IMR-90 (cell line): ENCODE data around the gene GPC6. TPM values are rescaled to one million over a fixed set of nuclear protein-coding genes. Genes with fewer than 3 reads are reported as not detected.
A peak's percentile ranks its signal among the peaks of the same experiment; 100 is the strongest.

Experiments
- ATAC-seq: fragments of 200-7000 bp; cut with Tn5 transposase; 2 replicates; pipeline ENCODE4 v1.9.1; 2020; ENCODE audit warnings: low read depth, mild to moderate bottlenecking, moderate library complexity
- BruUV-seq: library from RNA; stranded (reverse); fragments of 400-500 nt; replicated peaks from 2 replicates; lab custom pipeline; 2021; lab: Mats Ljungman, UMichigan
- CTCF ChIA-PET: fragments of 300-600 bp; formaldehyde crosslinking; extraction: SDS; loops from one replicate; lab custom pipeline; 2021; ENCODE audit warnings: antibody characterized with exemption; lab: Yijun Ruan, JAX
- POLR2A ChIA-PET: fragments of 300-600 bp; sonication (Branson Sonifier 250); formaldehyde crosslinking; loops from one replicate; lab custom pipeline; 2022; ENCODE audit warnings: antibody characterized with exemption; ENCODE audit not compliant: unreplicated experiment; lab: Charles Lee
- DNase-seq: peaks from one replicate; pipeline ENCODE4 v3.0.0; 2013
- H2AFZ ChIP-seq: replicated peaks from 2 replicates; pipeline ENCODE3; 2013; ENCODE audit warnings: low read length, mild to moderate bottlenecking; ENCODE audit not compliant: poor library complexity
- H2AK5ac ChIP-seq: 2 replicates; pipeline ENCODE4 v1.6.1; 2013; ENCODE audit warnings: low read depth, low read length, inconsistent platforms
- H2AK9ac ChIP-seq: replicated peaks from 2 replicates; pipeline ENCODE3; 2013; ENCODE audit warnings: mild to moderate bottlenecking, low read depth, low read length, moderate library complexity; ENCODE audit not compliant: poor library complexity
- H2BK120ac ChIP-seq: 2 replicates; pipeline ENCODE4 v1.6.1; 2013; ENCODE audit warnings: low read depth, low read length, inconsistent platforms
- H2BK15ac ChIP-seq: 3 replicates; pipeline ENCODE4 v1.6.1; 2013; ENCODE audit warnings: low read depth, low read length, inconsistent platforms
- H2BK20ac ChIP-seq: 2 replicates; pipeline ENCODE4 v1.6.1; 2013; ENCODE audit warnings: low read depth, mild to moderate bottlenecking, inconsistent platforms, low read length, moderate library complexity
- H2BK5ac ChIP-seq: 2 replicates; pipeline ENCODE4 v1.6.1; 2013; ENCODE audit warnings: mild to moderate bottlenecking, low read depth, low read length, inconsistent platforms; ENCODE audit not compliant: poor library complexity, severe bottlenecking
- H3K14ac ChIP-seq: replicated peaks from 2 replicates; pipeline ENCODE4 v1.6.1; 2013; ENCODE audit warnings: low read depth, low read length, inconsistent platforms
- H3K18ac ChIP-seq: 2 replicates; pipeline ENCODE4 v1.6.1; 2013; ENCODE audit warnings: low read depth, low read length, control low read depth
- H3K23ac ChIP-seq: 2 replicates; pipeline ENCODE4 v1.6.1; 2013; ENCODE audit warnings: low read depth, low read length, inconsistent platforms
- H3K27ac ChIP-seq: 2 replicates; pipeline ENCODE4 v1.5.1; 2013; ENCODE audit warnings: mild to moderate bottlenecking, control low read depth, low read length; ENCODE audit not compliant: insufficient read depth
- H3K27me3 ChIP-seq: 2 replicates; pipeline ENCODE4 v1.6.1; 2013; ENCODE audit warnings: low read length; ENCODE audit not compliant: control insufficient read depth, insufficient read depth
- H3K36me3 ChIP-seq: 2 replicates; pipeline ENCODE4 v1.6.1; 2013; ENCODE audit warnings: low read length, mixed read lengths; ENCODE audit not compliant: control insufficient read depth, insufficient read depth
- H3K4ac ChIP-seq: 2 replicates; pipeline ENCODE4 v1.6.1; 2013; ENCODE audit warnings: low read depth, low read length, inconsistent platforms
- H3K4me1 ChIP-seq: 2 replicates; pipeline ENCODE4 v1.6.1; 2013; ENCODE audit warnings: low read length, mixed read lengths; ENCODE audit not compliant: control insufficient read depth, insufficient read depth
- H3K4me2 ChIP-seq: 2 replicates; pipeline ENCODE4 v1.6.1; 2013; ENCODE audit warnings: low read depth, mild to moderate bottlenecking, control low read depth, low read length, moderate library complexity
- H3K4me3 ChIP-seq: 2 replicates; pipeline ENCODE4 v1.5.1; 2013; ENCODE audit warnings: low read depth, mild to moderate bottlenecking, control low read depth, low read length, moderate library complexity; ENCODE audit not compliant: insufficient read depth
- H3K56ac ChIP-seq: 2 replicates; pipeline ENCODE4 v1.6.1; 2013; ENCODE audit warnings: low read length, inconsistent platforms; ENCODE audit not compliant: insufficient read depth; ENCODE audit errors: extremely low read depth
- H3K79me1 ChIP-seq, 2 experiments: 2 replicates each; pipeline ENCODE4 v1.6.1; 2013; ENCODE audit warnings: low read length in 2 of 2, inconsistent platforms in 1 of 2, low read depth in 1 of 2
- H3K9ac ChIP-seq: 2 replicates; pipeline ENCODE4 v1.6.1; 2013; ENCODE audit warnings: low read depth, low read length, control low read depth
- H3K9me1 ChIP-seq: 2 replicates; pipeline ENCODE4 v1.6.1; 2013; ENCODE audit warnings: low read length, inconsistent platforms; ENCODE audit not compliant: insufficient read depth
- H3K9me3 ChIP-seq: 2 replicates; pipeline ENCODE4 v1.6.1; 2013; ENCODE audit warnings: low read length; ENCODE audit not compliant: control insufficient read depth, insufficient read depth
- H4K20me1 ChIP-seq: 2 replicates; pipeline ENCODE4 v1.6.1; 2013; ENCODE audit warnings: low read length, inconsistent platforms; ENCODE audit not compliant: insufficient read depth
- H4K5ac ChIP-seq: 2 replicates; pipeline ENCODE4 v1.6.1; 2013; ENCODE audit warnings: mild to moderate bottlenecking, low read depth, low read length, control low read depth
- H4K8ac ChIP-seq, 2 experiments: 2 replicates each; pipeline ENCODE4 v1.6.1; 2013; ENCODE audit warnings: low read depth in 2 of 2, low read length in 2 of 2, control low read depth in 1 of 2, inconsistent platforms in 1 of 2
- H4K91ac ChIP-seq: 2 replicates; pipeline ENCODE4 v1.6.1; 2013; ENCODE audit warnings: low read depth, low read length, inconsistent platforms; ENCODE audit not compliant: insufficient read depth
- BHLHE40 ChIP-seq: fragments of 150-350 bp; IDR thresholded peaks from 2 replicates; pipeline ENCODE4 v1.6.1; 2016; ENCODE audit warnings: mild to moderate bottlenecking, low read depth, low read length
- CEBPB ChIP-seq: IDR thresholded peaks from 2 replicates; pipeline ENCODE4 v1.6.1; 2012; ENCODE audit warnings: low read depth, low read length, improper control_type of control experiment
- CHD1 ChIP-seq: IDR thresholded peaks from 2 replicates; pipeline ENCODE4 v1.6.1; 2012; ENCODE audit warnings: low read depth, low read length, improper control_type of control experiment
- FOS ChIP-seq: fragments of 150-350 bp; IDR thresholded peaks from 2 replicates; pipeline ENCODE4 v1.6.1; 2016; ENCODE audit warnings: low read depth, low read length
- MAFK ChIP-seq: IDR thresholded peaks from 2 replicates; pipeline ENCODE4 v1.6.1; 2012; ENCODE audit warnings: low read depth, low read length, improper control_type of control experiment
- MAZ ChIP-seq: IDR thresholded peaks from 2 replicates; pipeline ENCODE4 v1.6.1; 2012; ENCODE audit warnings: low read depth, mild to moderate bottlenecking, low read length, improper control_type of control experiment, moderate library complexity, borderline replicate concordance
- MXI1 ChIP-seq: IDR thresholded peaks from 2 replicates; pipeline ENCODE4 v1.6.1; 2012; ENCODE audit warnings: low read depth, mild to moderate bottlenecking, low read length, moderate library complexity, borderline replicate concordance
- NFE2L2 ChIP-seq: fragments of 150-350 bp; IDR thresholded peaks from 2 replicates; pipeline ENCODE4 v1.6.1; 2016; ENCODE audit warnings: low read depth, mild to moderate bottlenecking, low read length
- POLR2A ChIP-seq: IDR thresholded peaks from 2 replicates; pipeline ENCODE4 v1.6.1; 2012; ENCODE audit warnings: mild to moderate bottlenecking, low read depth, low read length
- RAD21 ChIP-seq: IDR thresholded peaks from 2 replicates; pipeline ENCODE4 v1.6.1; 2012; ENCODE audit warnings: low read length, improper control_type of control experiment
- RCOR1 ChIP-seq: IDR thresholded peaks from 2 replicates; pipeline ENCODE4 v1.6.1; 2012; ENCODE audit warnings: mild to moderate bottlenecking, low read length, improper control_type of control experiment; ENCODE audit not compliant: insufficient replicate concordance
- RFX5 ChIP-seq: IDR thresholded peaks from 2 replicates; pipeline ENCODE4 v1.8.0; 2012; ENCODE audit warnings: low read depth, mild to moderate bottlenecking, low read length, moderate library complexity
- SMC3 ChIP-seq: fragments of 150-350 bp; IDR thresholded peaks from 2 replicates; pipeline ENCODE4 v1.6.1; 2016; ENCODE audit warnings: low read depth, mild to moderate bottlenecking, antibody characterized with exemption, low read length, moderate library complexity
- WGBS, 2 experiments: methylation state at CpG; one replicate each; pipeline versions ENCODE4 v1.1.5 to v1.1.7; 2013; ENCODE audit warnings: missing lambda C conversion rate in 2 of 2; ENCODE audit not compliant: insufficient read length in 1 of 2; ENCODE audit errors: extremely low coverage in 2 of 2; 5-methylcytosine and 5-hydroxymethylcytosine counted together
- dilution Hi-C: fragments of 300-500 bp; cut with HindIII; formaldehyde crosslinking; loops from one replicate; pipeline ENCODE4 v1.14.3; 2018; ENCODE audit warnings: low sequenced_read_pairs; ENCODE audit not compliant: unreplicated experiment
- in situ Hi-C: fragments of 300-500 bp; cut with MboI; formaldehyde crosslinking; loops from 3 replicates; pipeline ENCODE4 v1.14.3; 2019; ENCODE audit warnings: low sequenced_read_pairs, inconsistent platforms, mixed read lengths
- intact Hi-C: fragments of 100-400 bp; cut with micrococcal nuclease; formaldehyde crosslinking; loops from 2 replicates; pipeline ENCODE4 v1.10.0; 2022
- polyA plus RNA-seq, 3 experiments: library from polyadenylated mRNA; depleted of rRNA; stranded (reverse); fragments of >200 nt; gene quantifications; 2 replicates each; pipeline ENCODE4 v1.2.3, GENCODE V29; 2012; ENCODE audit warnings: low replicate concordance in 1 of 3
- total RNA-seq: library from RNA; depleted of rRNA; stranded (reverse); fragments of >200 nt; gene quantifications from 2 replicates; pipeline ENCODE4 v1.2.3, GENCODE V29; 2012
- TF ChIP-seq, protein P1 (sequence below): conservative IDR thresholded peaks from 2 replicates; pipeline ENCODE4 v1.5.1; 2012; ENCODE audit warnings: mild to moderate bottlenecking, low read depth, low read length, improper control_type of control experiment
- TF ChIP-seq, protein P2 (sequence below): fragments of 150-350 bp; IDR thresholded peaks from 2 replicates; pipeline ENCODE4 v1.6.1; 2017; ENCODE audit warnings: mild to moderate bottlenecking, antibody characterized with exemption, low read length, low read depth
- TF ChIP-seq, protein P3 (sequence below): fragments of 150-350 bp; IDR thresholded peaks from 2 replicates; pipeline ENCODE4 v1.6.1; 2016; ENCODE audit warnings: low read depth, mild to moderate bottlenecking, low read length, moderate library complexity, borderline replicate concordance

Gene GPC6
- total and polyA plus RNA-seq, 2 of the 4 experiments (the other 2 are of a cell fraction): 14.9 to 39.4 TPM

DNA sequence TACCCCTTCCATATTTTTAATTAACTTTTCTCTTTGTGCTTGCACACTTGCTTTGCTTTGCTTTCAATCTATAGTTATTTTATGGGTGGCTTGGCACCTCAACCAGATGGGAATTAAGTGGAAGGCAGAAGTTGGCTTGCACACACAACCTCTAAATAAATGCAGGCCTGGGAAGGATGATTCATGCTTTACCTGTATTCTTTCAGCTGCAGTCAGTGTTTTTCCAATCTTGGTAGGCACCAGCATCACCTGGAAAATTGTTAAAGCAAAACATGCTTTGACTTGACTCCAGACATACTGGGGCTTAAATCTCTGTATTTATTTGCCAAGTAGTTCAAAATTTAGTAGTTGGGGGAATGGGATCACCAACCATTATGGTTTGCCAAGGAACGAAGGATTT, 543.0 kb downstream of the GPC6 start:
- H4K5ac ChIP-seq: peak overlapping the region; percentile 54; the same call in 1 of the 2 replicates
- ChIA-PET POLR2A (no interaction called here), CTCF (no interaction called here)
- H2BK15ac ChIP-seq: no peak overlapping the region
- intact Hi-C loops (loop anchor here (10.0 kb wide), 1 partner anchor 925 kb away; no protein-coding TSS in a partner anchor), in situ Hi-C loops (no loop called here), dilution Hi-C loops (no loop called here)
- no peak overlapping the region for H2AK5ac ChIP-seq
- TF ChIP-seq SMC3 (no peak), RCOR1 (no peak), RFX5 (no peak), BHLHE40 (no peak), MAFK (no peak), MAZ (no peak), NFE2L2 (no peak), MXI1 (no peak), CHD1 (no peak), RAD21 (no peak), CEBPB (no peak), FOS (no peak), POLR2A (no peak)
- TF ChIP-seq, protein P1, sequence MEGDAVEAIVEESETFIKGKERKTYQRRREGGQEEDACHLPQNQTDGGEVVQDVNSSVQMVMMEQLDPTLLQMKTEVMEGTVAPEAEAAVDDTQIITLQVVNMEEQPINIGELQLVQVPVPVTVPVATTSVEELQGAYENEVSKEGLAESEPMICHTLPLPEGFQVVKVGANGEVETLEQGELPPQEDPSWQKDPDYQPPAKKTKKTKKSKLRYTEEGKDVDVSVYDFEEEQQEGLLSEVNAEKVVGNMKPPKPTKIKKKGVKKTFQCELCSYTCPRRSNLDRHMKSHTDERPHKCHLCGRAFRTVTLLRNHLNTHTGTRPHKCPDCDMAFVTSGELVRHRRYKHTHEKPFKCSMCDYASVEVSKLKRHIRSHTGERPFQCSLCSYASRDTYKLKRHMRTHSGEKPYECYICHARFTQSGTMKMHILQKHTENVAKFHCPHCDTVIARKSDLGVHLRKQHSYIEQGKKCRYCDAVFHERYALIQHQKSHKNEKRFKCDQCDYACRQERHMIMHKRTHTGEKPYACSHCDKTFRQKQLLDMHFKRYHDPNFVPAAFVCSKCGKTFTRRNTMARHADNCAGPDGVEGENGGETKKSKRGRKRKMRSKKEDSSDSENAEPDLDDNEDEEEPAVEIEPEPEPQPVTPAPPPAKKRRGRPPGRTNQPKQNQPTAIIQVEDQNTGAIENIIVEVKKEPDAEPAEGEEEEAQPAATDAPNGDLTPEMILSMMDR: no peak
- TF ChIP-seq, protein P2, sequence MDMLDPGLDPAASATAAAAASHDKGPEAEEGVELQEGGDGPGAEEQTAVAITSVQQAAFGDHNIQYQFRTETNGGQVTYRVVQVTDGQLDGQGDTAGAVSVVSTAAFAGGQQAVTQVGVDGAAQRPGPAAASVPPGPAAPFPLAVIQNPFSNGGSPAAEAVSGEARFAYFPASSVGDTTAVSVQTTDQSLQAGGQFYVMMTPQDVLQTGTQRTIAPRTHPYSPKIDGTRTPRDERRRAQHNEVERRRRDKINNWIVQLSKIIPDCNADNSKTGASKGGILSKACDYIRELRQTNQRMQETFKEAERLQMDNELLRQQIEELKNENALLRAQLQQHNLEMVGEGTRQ: no peak
- TF ChIP-seq, protein P3, sequence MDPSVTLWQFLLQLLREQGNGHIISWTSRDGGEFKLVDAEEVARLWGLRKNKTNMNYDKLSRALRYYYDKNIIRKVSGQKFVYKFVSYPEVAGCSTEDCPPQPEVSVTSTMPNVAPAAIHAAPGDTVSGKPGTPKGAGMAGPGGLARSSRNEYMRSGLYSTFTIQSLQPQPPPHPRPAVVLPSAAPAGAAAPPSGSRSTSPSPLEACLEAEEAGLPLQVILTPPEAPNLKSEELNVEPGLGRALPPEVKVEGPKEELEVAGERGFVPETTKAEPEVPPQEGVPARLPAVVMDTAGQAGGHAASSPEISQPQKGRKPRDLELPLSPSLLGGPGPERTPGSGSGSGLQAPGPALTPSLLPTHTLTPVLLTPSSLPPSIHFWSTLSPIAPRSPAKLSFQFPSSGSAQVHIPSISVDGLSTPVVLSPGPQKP: no peak
- no peak for DNase-seq
- H2AFZ ChIP-seq: no peak overlapping the region
- H4K20me1 ChIP-seq: no peaks in the 10 kb centered on the region
- ATAC-seq: no peak
- no peak overlapping the region for H4K91ac ChIP-seq
- no peak overlapping the region for H4K8ac ChIP-seq
- H3K36me3 ChIP-seq: no peaks in the 10 kb centered on the region
- no peak overlapping the region for H3K27ac ChIP-seq
- H3K9ac ChIP-seq: no peak overlapping the region
- no peak overlapping the region for H2AK9ac ChIP-seq
- no CpG with 5 or more reads among the region's 1 CpG for WGBS, 2 experiments
- no peaks in the 10 kb centered on the region for H3K9me1 ChIP-seq
- H3K27me3 ChIP-seq: no peaks in the 10 kb centered on the region
- H3K18ac ChIP-seq: peak overlapping the region; percentile 34; the same call in 1 of the 2 replicates
- H3K4me2 ChIP-seq: no peak overlapping the region; the same call in 1 of the 2 replicates
- H3K9me3 ChIP-seq: no peaks in the 10 kb centered on the region
- no peak overlapping the region for H2BK20ac ChIP-seq
- H3K79me1 ChIP-seq: no peaks in the 10 kb centered on the region
- no peak overlapping the region for H3K14ac ChIP-seq
- H2BK120ac ChIP-seq: no peak overlapping the region
- H3K56ac ChIP-seq: no peak overlapping the region
- H3K23ac ChIP-seq: no peak overlapping the region
- H3K4me3 ChIP-seq: no peak overlapping the region
- BruUV-seq: no TSS peak
- peak overlapping the region; percentile 47; the same call in 1 of the 2 replicates for H3K4ac ChIP-seq
- H3K4me1 ChIP-seq: peaks cover 7% of the 10 kb centered on the region
- H2BK5ac ChIP-seq: no peak overlapping the region
